Lower lobe of right lung (tissue), 2 donors: ENCODE data around the gene LMCD1. TPM values are rescaled to one million over a fixed set of nuclear protein-coding genes. Genes with fewer than 3 reads are reported as not detected.

Experiments
- ATAC-seq, 2 donors: fragments of 200-7000 bp; cut with Tn5 transposase; one replicate each; pipeline ENCODE4 v1.9.1; 2020 to 2022; ENCODE audit warnings: mild to moderate bottlenecking in 2 of 2, moderate library complexity in 2 of 2
- DNase-seq: peaks from one replicate; pipeline ENCODE4 v3.0.0-alpha.2; 2020
- H3K27ac ChIP-seq: fragments of 200-600 bp; one replicate; pipeline ENCODE4 v1.8.0; 2022
- H3K27me3 ChIP-seq: fragments of 200-600 bp; one replicate; pipeline ENCODE4 v1.8.0; 2022; ENCODE audit warnings: low read depth
- H3K36me3 ChIP-seq: fragments of 200-600 bp; one replicate; pipeline ENCODE4 v1.8.0; 2022; ENCODE audit warnings: mild to moderate bottlenecking
- H3K4me1 ChIP-seq: fragments of 200-600 bp; one replicate; pipeline ENCODE4 v1.8.0; 2022
- H3K4me3 ChIP-seq: fragments of 200-600 bp; one replicate; pipeline ENCODE4 v1.8.0; 2022; ENCODE audit warnings: mild to moderate bottlenecking
- H3K9me3 ChIP-seq: fragments of 200-600 bp; one replicate; pipeline ENCODE4 v1.8.0; 2022
- intact Hi-C: fragments of 100-400 bp; cut with DNase I; formaldehyde crosslinking; loops from one replicate; pipeline ENCODE4 v1.11.0; 2022
- total RNA-seq: library from RNA; stranded (reverse); fragmentation: NEBNext Ultra II Directional; extraction: Animal tissue kit (Norgen Biotek cat#: 25700); gene quantifications from one replicate; pipeline ENCODE4 v1.2.1, GENCODE V29; 2021
- TF ChIP-seq, protein P1 (sequence below): fragments of 200-600 bp; IDR thresholded peaks from one replicate; pipeline ENCODE4 v1.8.0; 2022; ENCODE audit warnings: antibody characterized with exemption, mild to moderate bottlenecking
- donor health status: DM: no; HTN: yes; CAD: no; lungs with severe emphysema.

Gene LMCD1
- total RNA-seq, 1 donor from 2014 or later = 93.6 TPM

DNA sequence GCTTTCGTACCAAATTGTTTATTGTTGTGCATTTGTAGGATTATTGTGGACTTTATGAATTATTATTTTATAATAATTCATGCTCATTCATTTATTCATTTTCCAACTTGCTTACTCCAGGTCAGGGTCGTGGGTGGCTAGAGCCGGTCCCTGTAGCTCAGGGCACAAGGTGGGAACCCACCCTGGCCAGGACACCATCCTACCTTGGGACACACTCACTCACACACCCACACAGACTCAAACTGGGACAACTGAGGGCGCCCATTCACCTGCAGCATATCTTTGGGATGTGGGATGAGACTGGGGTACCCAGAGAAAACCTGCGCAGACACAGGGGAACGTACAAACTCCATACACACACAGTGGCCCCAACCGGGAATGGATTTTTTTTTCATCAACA, 102.4 kb downstream of the LMCD1 start:
- no peak for DNase-seq
- intact Hi-C loops = no loop called here
- no peak for ATAC-seq
- Histone ChIP-seq H3K27me3 (no peaks in the 10 kb centered on the region), H3K27ac (no peak overlapping the region), H3K4me3 (no peak overlapping the region), H3K9me3 (no peaks in the 10 kb centered on the region), H3K4me1 (peaks cover 16% of the 10 kb centered on the region), H3K36me3 (no peaks in the 10 kb centered on the region)
- TF ChIP-seq, protein P1, sequence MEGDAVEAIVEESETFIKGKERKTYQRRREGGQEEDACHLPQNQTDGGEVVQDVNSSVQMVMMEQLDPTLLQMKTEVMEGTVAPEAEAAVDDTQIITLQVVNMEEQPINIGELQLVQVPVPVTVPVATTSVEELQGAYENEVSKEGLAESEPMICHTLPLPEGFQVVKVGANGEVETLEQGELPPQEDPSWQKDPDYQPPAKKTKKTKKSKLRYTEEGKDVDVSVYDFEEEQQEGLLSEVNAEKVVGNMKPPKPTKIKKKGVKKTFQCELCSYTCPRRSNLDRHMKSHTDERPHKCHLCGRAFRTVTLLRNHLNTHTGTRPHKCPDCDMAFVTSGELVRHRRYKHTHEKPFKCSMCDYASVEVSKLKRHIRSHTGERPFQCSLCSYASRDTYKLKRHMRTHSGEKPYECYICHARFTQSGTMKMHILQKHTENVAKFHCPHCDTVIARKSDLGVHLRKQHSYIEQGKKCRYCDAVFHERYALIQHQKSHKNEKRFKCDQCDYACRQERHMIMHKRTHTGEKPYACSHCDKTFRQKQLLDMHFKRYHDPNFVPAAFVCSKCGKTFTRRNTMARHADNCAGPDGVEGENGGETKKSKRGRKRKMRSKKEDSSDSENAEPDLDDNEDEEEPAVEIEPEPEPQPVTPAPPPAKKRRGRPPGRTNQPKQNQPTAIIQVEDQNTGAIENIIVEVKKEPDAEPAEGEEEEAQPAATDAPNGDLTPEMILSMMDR = no peak

DNA sequence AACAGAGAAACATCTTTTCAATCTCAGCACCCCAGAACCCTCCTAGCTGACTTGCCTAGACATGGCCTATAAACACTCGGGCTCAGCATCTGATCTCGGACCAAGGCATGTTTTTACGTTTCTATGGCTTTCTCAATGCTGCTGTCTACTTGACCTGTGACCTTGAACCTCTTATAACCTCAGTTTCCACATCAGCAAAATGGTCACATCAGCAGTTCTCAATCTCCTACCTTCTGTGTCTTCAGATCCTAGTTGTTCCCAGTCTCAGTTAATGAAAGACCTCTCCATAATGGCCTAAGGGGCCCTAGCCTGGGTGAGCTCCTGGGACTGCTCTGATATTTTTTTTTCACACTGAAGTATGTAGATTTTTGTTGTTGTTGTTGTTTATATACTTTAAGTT, 103.4 kb downstream of the LMCD1 start:
- no peak for DNase-seq
- peaks cover 16% of the 10 kb centered on the region for H3K4me1 ChIP-seq

DNA sequence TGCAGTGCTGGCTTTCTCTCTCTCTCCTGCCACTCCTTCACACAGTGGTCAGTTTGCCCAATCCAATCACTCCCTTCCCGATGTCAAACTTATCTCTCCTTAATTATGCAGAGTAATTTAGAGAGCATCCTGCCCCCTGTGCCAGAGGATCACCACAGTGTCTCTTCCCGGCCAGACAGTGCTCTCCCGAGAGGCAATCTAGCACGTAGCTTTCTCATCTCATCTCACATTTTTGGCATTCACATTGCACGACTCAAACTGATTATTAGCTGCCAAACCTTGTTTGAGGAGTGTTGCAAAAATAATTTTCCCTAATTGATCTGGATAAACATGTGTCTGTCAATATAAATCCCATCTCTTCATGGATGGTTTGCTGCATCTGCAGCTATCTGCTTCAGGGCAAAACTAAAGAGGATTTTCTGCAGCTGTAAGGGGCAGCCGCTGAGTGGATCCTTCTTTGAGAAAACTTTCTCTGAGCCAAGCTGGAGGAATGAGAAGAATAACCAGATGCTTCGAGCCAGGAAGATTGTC, 105.1 kb downstream of the LMCD1 start:
- H3K27me3 ChIP-seq = no peaks in the 10 kb centered on the region
- TF ChIP-seq, protein P1 = no peak
- no peaks in the 10 kb centered on the region for H3K36me3 ChIP-seq
- H3K4me1 ChIP-seq = peaks cover 16% of the 10 kb centered on the region
- H3K27ac ChIP-seq = no peak overlapping the region
- intact Hi-C loops = no loop called here
- DNase-seq (no peak), ATAC-seq (no peak)
- H3K4me3 ChIP-seq = no peak overlapping the region
- H3K9me3 ChIP-seq = no peaks in the 10 kb centered on the region

More for the DNA sequence above, 103.4 kb downstream of the LMCD1 start:
- no peaks in the 10 kb centered on the region for H3K9me3 ChIP-seq
- no peaks in the 10 kb centered on the region for H3K36me3 ChIP-seq
- H3K4me3 ChIP-seq = no peak overlapping the region
- no peak overlapping the region for H3K27ac ChIP-seq
- ATAC-seq = no peak
- TF ChIP-seq, protein P1 = no peak
- no peaks in the 10 kb centered on the region for H3K27me3 ChIP-seq
- intact Hi-C loops = no loop called here

DNA sequence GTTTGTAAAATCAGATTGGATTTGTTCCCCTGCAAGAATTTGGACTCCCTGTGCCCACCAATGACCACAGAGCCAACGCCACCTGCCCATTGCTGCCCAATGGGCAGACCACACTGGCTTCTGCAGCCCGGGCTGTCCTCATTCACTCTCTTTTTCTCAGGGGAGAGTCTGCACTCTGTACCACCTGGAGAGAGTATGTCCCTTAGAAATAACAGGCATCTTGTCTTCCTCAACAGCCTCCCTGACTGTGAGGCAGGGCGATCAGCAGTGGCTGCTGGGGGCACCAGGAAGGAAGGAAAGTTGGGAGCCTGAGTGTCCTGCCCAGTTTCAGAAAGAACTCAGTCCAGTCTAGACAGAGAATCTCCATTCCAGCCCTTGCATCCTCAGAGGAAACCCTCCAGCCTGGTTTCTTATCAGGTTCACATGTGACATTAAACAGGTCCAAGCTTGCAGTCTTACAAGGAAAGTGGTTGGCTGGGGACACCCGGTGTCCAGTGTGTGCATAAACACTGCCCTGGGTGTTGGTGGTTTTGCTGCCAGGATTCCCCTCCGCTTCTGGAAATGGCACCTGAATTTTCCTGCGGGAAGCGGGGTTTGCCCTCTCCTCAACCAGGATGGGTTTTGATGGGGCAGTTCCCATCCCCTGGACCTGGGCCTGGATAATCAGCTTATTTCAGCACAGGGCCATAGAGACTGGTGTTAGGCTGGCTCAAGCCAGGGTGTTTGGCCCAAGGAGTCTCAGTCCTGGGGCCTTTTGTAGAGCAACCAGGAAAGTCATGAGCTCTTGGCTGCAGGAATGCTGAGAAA, 105.8 kb downstream of the LMCD1 start:
- no peaks in the 10 kb centered on the region for H3K36me3 ChIP-seq
- intact Hi-C loops = no loop called here
- ATAC-seq (peak; percentile 86 to 88), DNase-seq (no peak)
- H3K27me3 ChIP-seq = no peaks in the 10 kb centered on the region
- no peak overlapping the region for H3K27ac ChIP-seq
- TF ChIP-seq, protein P1 = peak; percentile 69
- H3K4me3 ChIP-seq = no peak overlapping the region
- no peaks in the 10 kb centered on the region for H3K9me3 ChIP-seq
- peaks cover 16% of the 10 kb centered on the region for H3K4me1 ChIP-seq

DNA sequence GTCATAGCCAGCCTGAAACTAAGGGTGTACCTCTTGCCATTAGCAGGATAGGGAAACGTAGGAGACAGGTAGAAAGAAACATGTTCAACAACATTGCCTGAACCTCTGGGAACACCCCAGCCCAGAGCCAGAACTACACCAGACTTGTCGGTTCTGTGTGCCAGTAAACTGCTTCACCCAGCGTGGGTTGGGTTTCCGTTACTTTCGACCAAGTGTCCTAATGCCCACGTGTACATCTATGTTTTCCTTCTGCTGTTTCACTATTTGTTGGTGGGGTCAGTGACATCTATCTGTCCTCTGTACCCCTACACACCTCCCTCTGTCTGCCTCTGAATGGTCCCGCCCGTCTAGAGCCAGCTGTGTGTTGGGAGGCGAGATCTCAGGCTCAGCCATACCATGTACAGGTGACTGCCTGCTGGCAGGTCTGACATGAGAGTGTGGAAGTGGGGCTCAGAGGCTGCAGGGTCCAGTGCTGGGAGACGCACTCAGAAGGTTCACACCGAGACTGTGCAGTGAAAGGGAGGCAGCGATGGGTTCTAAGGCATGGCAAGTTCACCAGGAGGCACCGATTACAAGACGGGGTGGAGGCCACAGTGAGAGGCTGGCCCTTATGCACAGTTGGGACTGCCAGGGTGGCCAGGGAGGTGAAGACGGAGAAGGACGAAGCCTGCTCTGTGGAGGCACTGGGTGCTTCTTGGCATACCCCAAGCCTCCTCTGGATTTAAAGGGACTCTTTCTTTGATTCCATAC, 106.6 kb downstream of the LMCD1 start:
- H3K4me3 ChIP-seq = no peak overlapping the region
- H3K9me3 ChIP-seq = no peaks in the 10 kb centered on the region
- no peaks in the 10 kb centered on the region for H3K36me3 ChIP-seq
- TF ChIP-seq, protein P1 = no peak
- intact Hi-C loops = no loop called here
- H3K27ac ChIP-seq = no peak overlapping the region
- peaks cover 16% of the 10 kb centered on the region for H3K4me1 ChIP-seq
- ATAC-seq = peak; percentile 8 to 27
- DNase-seq = no peak
- H3K27me3 ChIP-seq = no peaks in the 10 kb centered on the region
